GM21390 (cell line): ENCODE measurements around the gene DSG3.

Experiments
- ATAC-seq: cut with Tn5 transposase; IDR thresholded peaks from one replicate; pipeline ENCODE4 v1.9.1; 2021; ENCODE audit not compliant: unreplicated experiment

DSG3 gene

DNA sequence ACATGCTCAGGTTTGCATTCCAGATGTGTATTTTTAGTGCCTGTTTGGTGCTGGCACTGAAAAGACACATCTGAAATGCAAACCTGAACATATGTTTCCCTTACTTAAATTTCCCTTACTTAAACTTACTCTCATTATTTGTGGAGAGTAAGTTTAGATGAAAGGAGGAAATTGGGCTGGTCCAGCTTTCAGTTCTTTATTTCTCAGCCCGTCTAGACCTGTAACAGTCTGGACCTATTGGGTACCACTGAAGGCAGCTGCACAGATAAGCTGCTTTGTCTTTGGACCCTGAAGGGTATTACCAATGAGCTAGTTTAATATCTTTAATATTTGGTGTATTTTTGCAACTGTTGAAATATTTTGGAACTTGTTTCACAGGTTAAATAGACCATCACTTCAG is 17.0 kb upstream of the DSG3 start:
- ATAC-seq: no peak

DNA sequence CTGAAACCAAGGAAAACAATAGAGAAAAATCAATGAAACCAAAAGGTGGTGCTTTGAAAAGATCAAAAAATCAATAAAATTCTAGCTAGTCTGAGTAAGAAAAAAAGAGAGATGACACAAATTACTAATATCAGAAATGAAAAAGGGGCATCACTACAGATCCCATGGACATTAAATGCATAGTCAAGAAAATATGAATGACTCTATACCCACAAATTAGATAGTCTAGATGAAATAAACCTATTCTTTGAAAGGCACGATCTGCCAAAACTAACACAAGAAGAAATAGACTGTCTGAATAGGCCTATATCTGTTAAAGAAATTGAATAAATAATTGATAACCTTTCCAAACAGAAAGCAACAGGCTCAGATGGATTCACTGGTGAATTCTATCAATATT is 15.2 kb upstream of the DSG3 start:
- ATAC-seq: no peak

DNA sequence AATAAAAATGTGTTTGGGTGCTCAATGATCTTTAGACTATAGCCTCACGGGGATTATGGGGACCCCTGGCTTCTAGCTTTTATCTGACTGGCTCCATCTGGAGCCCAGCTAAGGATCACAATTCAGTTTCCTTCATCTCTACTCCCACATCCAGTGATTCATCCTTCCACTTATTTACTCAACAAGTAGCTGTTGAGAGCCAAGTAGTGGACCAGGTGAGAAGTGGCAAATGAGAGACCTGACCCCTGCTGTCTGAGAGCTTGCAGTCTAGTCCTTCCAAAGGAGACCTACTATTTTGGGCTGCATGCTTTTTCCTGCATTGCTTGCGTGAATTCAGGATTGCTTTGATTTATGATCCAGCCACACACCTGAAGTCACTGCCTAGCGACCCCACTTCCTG is 10.7 kb upstream of the DSG3 start:
- no peak for ATAC-seq

DNA sequence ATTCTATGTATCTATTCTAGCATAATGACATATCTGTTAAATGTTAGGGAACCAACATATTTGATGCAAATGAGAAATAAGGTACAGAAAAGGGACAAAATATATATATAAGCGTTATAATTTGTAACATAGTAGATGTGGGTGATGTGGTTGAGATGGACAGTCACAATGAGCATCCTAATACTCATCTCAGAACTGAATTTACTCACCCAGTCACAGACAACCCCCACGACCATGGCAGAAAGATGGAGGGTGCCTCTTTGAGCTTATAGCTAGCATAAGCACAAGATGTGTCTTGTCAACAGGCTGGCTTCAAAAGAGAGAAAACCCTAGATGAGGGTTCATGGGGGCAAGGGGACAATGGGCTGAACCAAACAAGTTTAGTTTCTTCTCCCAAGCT is 9.1 kb upstream of the DSG3 start:
- peak; percentile 51 for ATAC-seq

DNA sequence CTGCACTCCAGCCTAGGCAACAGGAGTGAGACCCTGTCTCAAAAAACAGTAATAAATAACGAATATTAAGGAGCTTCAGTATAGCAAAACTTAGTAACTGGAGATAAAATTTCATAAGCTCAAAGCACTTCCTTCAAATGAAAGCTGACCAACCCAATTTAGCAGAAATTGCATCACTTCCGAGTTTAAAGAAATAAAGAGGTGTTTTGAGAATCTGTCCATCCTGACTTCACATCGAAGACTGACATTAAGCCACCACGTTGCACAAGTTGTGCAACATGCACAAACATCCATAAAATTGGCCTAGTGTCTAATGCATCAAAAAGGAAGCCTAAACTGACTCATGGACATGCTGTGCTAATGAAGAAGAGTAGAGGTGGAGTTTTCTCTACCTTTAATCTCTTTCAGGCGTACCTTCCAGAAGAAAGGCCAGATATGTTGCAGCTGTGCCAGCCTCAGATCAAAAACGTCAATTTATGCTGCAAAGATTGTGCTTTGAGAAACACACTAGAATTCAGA is 7.7 kb upstream of the DSG3 start:
- ATAC-seq: no peak

DNA sequence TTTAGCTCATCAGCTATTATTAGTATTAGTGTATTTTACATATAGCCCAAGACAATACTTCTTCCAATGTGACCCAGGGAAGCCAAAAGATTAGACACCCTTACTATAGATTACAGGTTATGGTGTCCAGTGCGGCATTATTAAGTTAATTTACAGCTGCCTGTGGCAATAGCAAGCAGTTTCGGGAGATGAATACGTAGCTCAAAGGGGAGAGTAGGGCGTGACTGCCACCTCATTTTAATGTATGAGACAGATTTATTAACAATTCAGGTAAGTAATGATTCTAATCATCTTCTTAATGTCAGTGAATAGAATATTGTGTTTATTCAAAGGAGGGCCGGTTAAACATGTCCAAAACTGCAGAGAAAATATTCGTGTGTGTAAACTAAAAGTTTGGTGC is 6.8 kb upstream of the DSG3 start:
- ATAC-seq: no peak

DNA sequence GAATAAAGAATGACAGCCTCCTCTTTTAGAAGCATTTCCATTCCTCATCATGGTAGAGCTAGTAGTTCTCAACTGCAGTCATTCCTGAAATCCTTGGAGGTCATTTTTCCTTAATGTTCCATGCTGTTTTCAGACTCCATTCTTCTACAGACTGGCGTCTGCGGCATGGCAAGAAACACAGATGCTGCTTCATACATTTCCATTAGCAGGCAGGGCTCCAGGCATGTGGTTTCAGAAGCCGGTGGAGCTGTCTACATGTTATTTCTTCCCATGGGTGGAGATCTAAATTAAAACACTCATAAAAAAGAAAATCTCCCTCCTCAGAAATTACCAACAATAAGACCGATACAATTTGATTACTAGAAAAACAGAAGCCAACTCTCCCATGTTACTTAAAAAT is 6.0 kb upstream of the DSG3 start:
- no peak for ATAC-seq

DNA sequence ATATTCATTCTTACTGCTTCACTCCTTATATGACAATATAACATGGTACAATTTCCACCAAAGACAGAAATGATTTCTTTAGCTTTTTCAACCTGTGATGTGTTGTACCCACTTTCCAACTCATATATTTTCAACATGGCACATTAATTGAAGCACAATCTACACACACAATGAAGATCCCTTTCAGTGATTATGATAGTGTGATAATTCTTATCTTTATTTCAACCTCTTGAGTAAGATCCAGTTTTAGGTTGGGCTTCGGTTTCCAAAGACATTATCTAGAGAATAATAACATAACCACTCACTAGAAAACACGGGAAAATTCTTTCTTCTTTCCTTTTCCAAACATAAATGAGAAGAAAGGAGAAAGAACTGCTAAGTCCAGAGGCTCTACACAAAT is 3.4 kb upstream of the DSG3 start:
- no peak for ATAC-seq

DNA sequence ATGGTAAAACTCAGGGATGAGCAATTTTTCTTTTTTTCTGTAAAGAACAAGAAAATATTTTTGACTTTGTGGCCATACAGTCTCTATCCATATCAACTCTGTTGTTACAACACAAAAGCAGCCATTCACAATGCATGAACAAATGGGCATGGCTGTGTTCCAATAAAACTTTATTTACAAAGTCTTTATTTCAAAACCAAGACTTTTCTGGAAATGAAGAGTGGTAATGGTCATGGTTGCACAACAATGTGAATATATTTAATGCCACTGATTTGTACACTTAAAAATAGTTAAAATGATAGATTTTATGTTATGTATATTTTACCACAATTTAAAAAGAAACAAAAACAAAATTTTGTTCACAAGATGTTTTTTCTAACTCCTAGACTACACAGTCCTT is 1.6 kb upstream of the DSG3 start:
- no peak for ATAC-seq

DNA sequence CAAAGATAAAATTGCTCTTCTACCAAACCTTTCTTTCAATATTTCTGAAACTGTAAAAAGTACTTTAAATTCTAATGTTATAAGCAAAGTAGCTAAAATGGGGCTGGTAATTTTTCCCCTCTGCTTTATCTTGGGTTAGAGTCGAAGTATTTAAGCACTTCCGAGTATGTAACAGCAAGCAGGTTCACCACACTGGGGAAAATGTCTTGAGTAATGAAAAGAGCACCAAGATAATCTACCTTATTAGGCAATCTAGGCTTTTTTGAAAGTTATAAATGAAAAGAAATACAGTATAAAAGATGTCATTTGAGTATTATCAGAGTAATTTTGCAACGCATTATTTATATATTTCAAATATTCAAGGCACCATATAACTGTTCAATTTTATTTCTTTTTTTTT is 687 bp upstream of the DSG3 start:
- ATAC-seq: no peak

DNA sequence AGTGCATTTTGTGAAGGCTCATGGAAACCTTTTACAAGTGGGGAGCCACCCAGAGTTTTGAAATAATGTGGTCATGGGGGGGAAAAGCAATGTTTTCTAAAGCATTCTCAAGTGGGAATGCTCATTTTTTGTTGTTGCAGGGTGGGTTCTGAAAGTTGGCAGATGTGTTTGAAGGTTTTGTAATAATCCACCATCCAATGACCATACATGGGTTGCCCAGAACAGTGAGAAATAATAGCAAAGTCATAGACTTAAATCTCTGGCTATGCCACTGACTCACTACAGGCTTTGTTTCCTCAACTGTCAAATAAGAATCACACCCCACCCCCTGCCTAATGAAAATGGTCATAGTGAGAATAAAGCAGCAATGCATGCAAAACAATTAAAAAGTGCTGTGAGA is 2.9 kb downstream of the DSG3 start:
- no peak for ATAC-seq

DNA sequence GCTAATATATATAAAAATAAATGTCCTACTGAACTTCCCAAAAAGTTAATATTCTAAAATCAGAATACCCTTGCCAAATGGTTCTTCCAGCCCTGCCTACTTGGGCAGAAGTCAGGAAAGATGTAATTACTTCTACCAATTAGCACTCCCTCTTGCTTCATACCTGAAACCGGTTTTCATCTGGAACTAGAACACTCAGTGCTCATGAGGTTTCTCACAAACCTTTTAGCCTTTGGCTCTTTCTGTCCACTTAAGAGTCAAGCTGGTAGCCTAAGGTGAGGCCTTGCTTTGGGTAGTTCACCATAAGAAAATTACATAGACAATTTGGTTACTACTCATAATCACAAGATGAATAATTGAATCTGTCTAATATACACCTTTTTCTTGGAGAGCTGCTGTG is 4.1 kb downstream of the DSG3 start:
- no peak for ATAC-seq

DNA sequence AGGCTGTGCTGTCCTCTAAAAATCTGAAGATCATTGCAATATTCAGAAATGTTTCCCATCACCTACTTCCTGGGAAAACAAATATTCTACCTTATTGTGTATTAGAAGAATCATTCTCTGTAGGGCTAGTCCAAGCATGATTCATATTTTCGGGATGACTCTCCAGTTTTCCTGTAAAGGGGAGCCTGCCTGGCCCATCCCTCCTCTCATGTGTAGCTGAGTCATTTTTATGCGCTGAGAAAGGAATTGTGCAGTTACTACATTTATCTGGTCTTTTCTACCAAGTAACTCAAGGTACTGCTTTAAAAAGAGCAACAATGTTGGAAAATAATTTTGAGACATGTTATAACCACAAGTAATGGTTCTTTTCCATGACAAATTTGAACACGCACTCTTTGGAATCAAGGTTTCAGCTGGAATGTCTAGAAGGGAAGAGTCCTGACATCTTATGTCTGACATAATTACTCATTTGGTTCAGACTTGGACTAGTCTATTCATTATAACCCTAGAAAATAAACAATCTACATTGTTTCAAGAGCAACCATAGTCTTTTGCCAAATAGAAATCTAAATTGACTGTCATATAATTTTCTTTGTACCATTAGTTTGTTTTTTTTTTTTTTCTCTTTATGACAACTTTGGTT is 6.6 kb downstream of the DSG3 start:
- no peak for ATAC-seq

DNA sequence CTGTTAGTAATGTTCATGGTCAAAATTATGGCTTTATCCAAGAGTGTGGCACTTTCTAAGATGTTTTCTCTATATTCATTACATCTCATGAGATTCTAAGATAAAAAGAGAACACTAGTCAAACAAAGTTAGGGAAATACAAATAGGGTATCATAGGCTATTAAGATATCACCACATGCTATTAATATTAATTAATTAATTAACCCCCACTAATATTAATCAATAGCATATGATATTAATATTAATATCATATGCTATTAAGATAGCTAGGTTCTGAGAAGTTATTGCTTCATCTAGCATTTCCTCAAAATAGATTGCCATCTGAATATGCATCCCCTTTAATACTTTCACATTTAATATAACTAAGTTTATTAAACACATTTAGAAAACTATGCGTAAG is 22.1 kb downstream of the DSG3 start:
- no peak for ATAC-seq

DNA sequence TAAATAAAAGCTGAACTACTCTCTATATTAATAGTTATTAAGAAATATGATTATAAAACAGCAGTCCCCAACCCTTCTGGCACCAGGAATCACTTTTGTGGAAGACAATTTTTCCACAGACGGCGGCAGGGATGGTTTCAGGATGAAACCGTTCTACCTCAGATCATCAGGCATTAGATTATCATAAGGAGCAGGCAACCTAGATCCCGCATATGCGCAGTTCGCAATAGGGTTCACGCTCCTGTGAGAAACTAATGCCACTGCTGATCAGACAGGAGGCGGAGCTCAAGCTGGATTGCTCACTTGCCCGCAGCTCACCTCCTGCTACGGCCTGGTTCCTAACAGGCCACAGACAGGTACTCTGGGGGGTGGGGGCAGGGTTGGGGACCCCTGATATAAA is 31.1 kb downstream of the DSG3 start:
- no peak for ATAC-seq

DNA sequence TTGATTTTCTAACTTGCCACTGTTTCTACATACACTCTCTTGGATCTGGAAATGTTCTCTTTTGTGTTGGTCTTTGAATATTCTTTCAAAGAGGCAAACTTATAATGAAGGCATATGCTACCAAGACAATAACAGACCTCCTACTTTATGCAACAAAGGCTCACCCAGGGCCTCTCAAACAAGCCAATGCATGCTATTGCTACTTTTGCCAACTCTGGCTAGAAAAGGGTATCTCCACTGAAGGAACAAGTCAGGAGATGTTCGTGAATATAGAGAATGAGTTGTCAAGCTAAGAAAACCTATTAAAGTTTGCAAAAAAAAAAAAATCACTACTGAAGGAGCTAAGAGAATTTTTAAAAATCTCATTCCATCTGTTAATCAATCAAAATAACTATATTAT is 34.5 kb downstream of the DSG3 start:
- ATAC-seq: no peak

DNA sequence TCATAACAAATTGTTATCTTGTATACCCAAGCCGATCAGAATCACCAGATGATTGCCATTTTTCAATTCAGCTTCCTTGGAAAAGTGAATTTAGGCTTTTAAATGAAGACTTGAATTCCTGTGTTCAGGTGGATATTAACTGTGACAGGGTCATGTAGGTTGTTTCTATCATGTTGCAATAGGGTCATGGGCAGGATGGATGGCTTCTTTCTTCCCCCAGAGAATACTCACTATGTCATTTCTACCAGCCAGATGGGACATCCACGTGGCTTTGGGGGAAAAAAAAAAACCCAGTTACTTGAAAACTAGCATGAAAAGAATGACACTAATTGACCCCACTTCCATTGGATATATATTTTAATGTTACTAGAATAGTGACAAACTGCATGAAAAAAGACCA is 35.9 kb downstream of the DSG3 start:
- no peak for ATAC-seq

DNA sequence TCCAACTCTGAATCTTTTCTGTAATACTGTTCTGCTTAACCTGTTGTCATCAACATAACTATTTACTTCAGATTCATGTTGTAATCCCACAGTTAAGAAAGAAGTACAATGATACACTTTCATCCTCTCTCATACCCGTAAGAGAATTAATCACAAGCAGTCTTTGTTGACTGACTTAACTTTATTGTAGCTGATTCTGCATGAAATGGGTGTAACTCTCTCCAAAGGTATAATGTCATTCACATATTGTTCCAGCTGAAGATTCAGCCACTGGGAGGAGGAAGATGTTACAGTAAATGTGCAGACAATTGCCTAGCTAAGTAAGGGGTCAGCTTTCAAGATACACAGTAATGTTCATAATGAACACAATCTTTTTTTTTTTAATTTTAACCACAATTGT is 36.9 kb downstream of the DSG3 start:
- no peak for ATAC-seq

DNA sequence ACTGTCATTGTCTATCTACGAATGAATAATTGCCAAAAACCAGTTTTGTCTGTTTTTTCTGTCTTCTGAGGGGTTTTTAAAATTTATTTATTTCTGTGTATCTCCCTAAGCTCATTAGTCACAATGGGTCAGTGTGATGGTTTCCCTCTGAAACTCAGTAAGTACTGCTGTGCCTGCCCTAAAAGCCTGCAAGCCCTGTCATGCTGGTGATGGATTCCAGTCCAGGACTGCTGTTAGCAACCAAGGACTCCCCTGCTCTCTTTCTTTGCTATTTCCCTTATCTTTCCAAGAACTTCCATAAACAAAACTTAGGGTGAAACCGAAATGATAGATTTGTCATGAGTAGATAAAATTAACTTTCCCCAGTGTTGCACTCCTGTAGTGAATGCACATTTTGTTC is 38.6 kb downstream of the DSG3 start:
- ATAC-seq: no peak

DNA sequence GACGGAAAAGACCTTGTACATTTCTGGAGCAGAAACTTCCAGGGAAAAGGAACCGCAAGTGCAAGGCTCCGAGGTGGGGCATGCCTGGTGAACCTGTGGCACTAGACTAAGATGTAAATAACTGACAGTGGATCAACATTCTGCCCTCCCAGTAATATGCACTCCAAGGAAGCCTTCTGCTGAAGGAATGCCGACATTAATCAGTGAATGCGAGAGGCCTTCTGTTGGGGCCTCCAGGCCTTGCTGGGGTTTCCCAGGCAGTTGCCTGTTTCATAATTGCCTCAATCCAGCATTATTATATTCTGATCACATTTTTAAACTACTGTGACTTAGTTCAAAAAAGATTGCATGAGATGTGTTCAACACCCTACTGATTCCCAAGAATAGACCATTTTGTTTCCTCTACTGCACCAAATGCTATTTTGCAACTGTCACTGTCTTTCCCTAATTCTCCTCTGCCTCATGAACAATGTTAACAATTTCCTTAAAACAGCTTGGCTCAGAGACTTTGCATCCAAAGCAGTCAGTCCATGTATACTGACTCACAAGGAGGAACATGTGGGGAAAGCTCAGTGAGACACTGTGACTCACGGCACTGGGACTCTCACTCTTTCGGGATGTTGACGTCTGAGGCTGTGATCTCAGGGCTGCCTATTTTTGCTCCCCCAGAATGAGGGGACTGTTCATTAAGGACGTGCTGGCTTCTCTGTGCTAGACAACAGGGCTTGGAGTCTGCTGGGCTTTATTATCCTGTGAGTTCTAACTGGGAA is 39.9 kb downstream of the DSG3 start:
- ATAC-seq: no peak

DNA sequence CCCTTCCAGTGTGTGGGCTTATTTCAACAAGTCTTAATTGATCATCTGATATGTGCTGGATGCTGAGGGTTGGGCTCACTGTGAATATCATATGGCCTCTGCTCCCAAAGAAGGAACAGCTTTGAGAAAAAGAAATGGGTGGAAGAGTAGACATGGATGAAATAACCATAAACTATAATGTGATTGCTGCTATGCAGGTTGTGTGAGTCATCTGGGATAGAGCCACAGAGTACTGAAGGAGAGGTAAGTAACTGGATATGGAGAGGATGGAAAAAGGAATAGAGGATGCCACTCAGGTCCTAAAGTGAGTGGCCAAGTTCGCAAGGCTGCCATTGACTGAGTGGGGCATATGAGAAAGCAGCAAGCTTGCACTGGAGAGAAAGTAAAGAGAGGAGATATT is 41.8 kb downstream of the DSG3 start:
- ATAC-seq: no peak

DNA sequence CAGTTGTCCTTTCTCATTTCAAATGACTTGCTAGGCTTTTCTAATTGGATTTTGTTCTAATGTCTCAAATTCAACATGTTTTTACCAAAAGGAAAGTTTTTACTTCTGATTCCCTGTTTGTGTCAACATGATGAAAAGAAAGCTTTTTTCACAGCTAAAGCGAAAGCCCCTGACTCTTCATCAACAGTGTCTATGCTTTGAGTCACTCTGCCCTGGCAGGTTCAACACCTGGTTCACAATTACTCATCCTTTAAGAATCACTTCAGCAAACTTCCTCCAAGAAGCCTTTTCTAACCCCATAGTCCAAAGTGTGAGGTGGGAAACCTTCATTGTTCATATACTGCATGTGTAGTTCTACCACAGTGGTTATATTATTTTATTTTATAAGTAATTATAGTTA is 42.8 kb downstream of the DSG3 start:
- ATAC-seq: peak; percentile 82

DNA sequence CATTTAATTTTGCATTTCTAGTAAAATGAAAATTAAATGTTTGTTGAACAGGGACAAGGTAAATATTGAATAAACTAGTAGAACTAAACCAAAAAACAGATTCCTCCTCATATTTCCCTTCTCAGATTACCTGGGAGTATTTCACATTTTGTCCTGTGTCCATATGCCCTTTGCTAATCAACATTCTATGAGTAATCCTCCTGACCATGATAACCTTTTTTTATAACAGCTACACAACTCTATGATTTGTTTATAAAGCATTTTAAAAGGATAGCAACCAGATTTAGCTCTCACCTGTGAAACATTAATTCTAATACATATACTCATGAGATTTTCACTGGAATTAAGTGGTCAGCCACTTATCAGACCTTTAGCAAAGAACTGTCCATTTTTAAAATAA is 43.3 kb downstream of the DSG3 start:
- ATAC-seq: no peak
